Breast epithelium (tissue), 3 donors: Measurements from ENCODE around the gene THSD4.

Source experiments
- POLR2A ChIP-seq: fragments of 450-650 bp; IDR thresholded peaks from one replicate; pipeline ENCODE4 v1.6.1; 2016; ENCODE audit warnings: antibody characterized with exemption, mild to moderate bottlenecking, moderate library complexity
- TF ChIP-seq, protein P1 (sequence below), 3 donors: fragments of 450-650 bp; IDR thresholded peaks; one replicate each; pipeline ENCODE4 v1.5.1; 2016 to 2017; ENCODE audit warnings: antibody characterized with exemption in 3 of 3, mild to moderate bottlenecking in 3 of 3, moderate library complexity in 3 of 3

GRCh38 chr15:71484080-71484479 is 368.8 kb downstream of the THSD4 start:
- TF ChIP-seq, protein P1, sequence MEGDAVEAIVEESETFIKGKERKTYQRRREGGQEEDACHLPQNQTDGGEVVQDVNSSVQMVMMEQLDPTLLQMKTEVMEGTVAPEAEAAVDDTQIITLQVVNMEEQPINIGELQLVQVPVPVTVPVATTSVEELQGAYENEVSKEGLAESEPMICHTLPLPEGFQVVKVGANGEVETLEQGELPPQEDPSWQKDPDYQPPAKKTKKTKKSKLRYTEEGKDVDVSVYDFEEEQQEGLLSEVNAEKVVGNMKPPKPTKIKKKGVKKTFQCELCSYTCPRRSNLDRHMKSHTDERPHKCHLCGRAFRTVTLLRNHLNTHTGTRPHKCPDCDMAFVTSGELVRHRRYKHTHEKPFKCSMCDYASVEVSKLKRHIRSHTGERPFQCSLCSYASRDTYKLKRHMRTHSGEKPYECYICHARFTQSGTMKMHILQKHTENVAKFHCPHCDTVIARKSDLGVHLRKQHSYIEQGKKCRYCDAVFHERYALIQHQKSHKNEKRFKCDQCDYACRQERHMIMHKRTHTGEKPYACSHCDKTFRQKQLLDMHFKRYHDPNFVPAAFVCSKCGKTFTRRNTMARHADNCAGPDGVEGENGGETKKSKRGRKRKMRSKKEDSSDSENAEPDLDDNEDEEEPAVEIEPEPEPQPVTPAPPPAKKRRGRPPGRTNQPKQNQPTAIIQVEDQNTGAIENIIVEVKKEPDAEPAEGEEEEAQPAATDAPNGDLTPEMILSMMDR (IDR thresholded peaks at IDR 0.05), result no peak
- no peak for TF ChIP-seq POLR2A
